Mesendoderm (in vitro differentiated cells): ENCODE data around the gene ARL6IP4.

Source experiments
- DNase-seq: peaks from one replicate; pipeline ENCODE4 v3.0.0; 2013
- H2AK5ac ChIP-seq: 2 replicates; pipeline ENCODE4 v1.6.1; 2013; ENCODE audit warnings: low read length, inconsistent platforms
- H2BK120ac ChIP-seq: 2 replicates; pipeline ENCODE4 v1.6.1; 2013; ENCODE audit warnings: low read depth, mild to moderate bottlenecking, low read length, moderate library complexity, mixed read lengths
- H2BK15ac ChIP-seq: replicated peaks from 2 replicates; pipeline ENCODE4 v1.6.1; 2013; ENCODE audit warnings: low read depth, mild to moderate bottlenecking, moderate library complexity
- H2BK5ac ChIP-seq: 2 replicates; pipeline ENCODE4 v1.6.1; 2013; ENCODE audit warnings: low read length, inconsistent platforms
- H3K18ac ChIP-seq: 2 replicates; pipeline ENCODE4 v1.6.1; 2013; ENCODE audit warnings: mild to moderate bottlenecking, low read length, mixed read lengths
- H3K23ac ChIP-seq: one replicate; pipeline ENCODE4 v1.6.1; 2013; ENCODE audit warnings: low read length
- H3K27ac ChIP-seq: 2 replicates; pipeline ENCODE4 v1.5.1; 2013; ENCODE audit warnings: low read depth, mild to moderate bottlenecking, inconsistent platforms, low read length, moderate library complexity
- H3K27me3 ChIP-seq: 2 replicates; pipeline ENCODE4 v1.6.1; 2013; ENCODE audit warnings: low read length, control low read depth, mild to moderate bottlenecking, inconsistent platforms; ENCODE audit not compliant: insufficient read depth, poor library complexity
- H3K36me3 ChIP-seq: 2 replicates; pipeline ENCODE4 v1.6.1; 2013; ENCODE audit warnings: low read length, inconsistent platforms; ENCODE audit not compliant: control insufficient read depth, insufficient read depth
- H3K4ac ChIP-seq: one replicate; pipeline ENCODE4 v1.6.1; 2013; ENCODE audit warnings: low read depth, mild to moderate bottlenecking, low read length, moderate library complexity
- H3K4me1 ChIP-seq: 2 replicates; pipeline ENCODE4 v1.6.1; 2013; ENCODE audit warnings: low read depth, low read length, inconsistent platforms; ENCODE audit not compliant: control insufficient read depth
- H3K4me2 ChIP-seq: 2 replicates; pipeline ENCODE4 v1.6.1; 2013; ENCODE audit warnings: low read length
- H3K4me3 ChIP-seq: 2 replicates; pipeline ENCODE4 v1.5.1; 2013; ENCODE audit warnings: mild to moderate bottlenecking, low read length
- H3K56ac ChIP-seq: one replicate; pipeline ENCODE4 v1.6.1; 2013; ENCODE audit warnings: low read length
- H3K79me1 ChIP-seq: 2 replicates; pipeline ENCODE4 v1.6.1; 2013; ENCODE audit warnings: low read length, inconsistent platforms
- H3K79me2 ChIP-seq: 2 replicates; pipeline ENCODE4 v1.6.1; 2013; ENCODE audit warnings: mild to moderate bottlenecking, low read length; ENCODE audit not compliant: control insufficient read depth, insufficient read depth
- H3K9ac ChIP-seq: 2 replicates; pipeline ENCODE4 v1.6.1; 2013; ENCODE audit warnings: low read length, inconsistent platforms
- H4K5ac ChIP-seq: one replicate; pipeline ENCODE4 v1.6.1; 2013; ENCODE audit warnings: low read length
- H4K8ac ChIP-seq: one replicate; pipeline ENCODE4 v1.6.1; 2013; ENCODE audit warnings: low read depth, mild to moderate bottlenecking, control low read depth, low read length, moderate library complexity
- WGBS: extraction: QIAGEN DNeasy Blood & Tissue Kit; methylation state at CpG from one replicate; pipeline ENCODE4 v1.1.7; 2013; ENCODE audit warnings: low lambda C conversion rate, missing lambda C conversion rate; ENCODE audit not compliant: insufficient coverage; ENCODE audit errors: extremely low coverage; 5-methylcytosine and 5-hydroxymethylcytosine counted together

The ARL6IP4 gene

GRCh38 chr12:123000578-123000977 lies 20.1 kb downstream of the ARL6IP4 start:
- no peak overlapping the region for H4K8ac ChIP-seq
- no peaks in the 10 kb centered on the region for H3K27me3 ChIP-seq
- no peak overlapping the region for H3K4me2 ChIP-seq
- no peaks in the 10 kb centered on the region for H3K79me2 ChIP-seq
- H3K23ac ChIP-seq: no peak overlapping the region
- H3K9ac ChIP-seq: no peak overlapping the region
- H3K4ac ChIP-seq: no peak overlapping the region
- no peak overlapping the region for H4K5ac ChIP-seq
- H2AK5ac ChIP-seq: no peak overlapping the region
- no peak overlapping the region for H2BK120ac ChIP-seq
- no peak overlapping the region for H3K27ac ChIP-seq
- H3K18ac ChIP-seq: no peak overlapping the region
- no CpG with 5 or more reads among the region's 10 CpGs for WGBS
- no peak overlapping the region for H2BK5ac ChIP-seq
- H2BK15ac ChIP-seq: no peak overlapping the region
- H3K36me3 ChIP-seq: no peaks in the 10 kb centered on the region
- no peak for DNase-seq
- no peaks in the 10 kb centered on the region for H3K4me1 ChIP-seq
- H3K4me3 ChIP-seq: no peak overlapping the region
- no peak overlapping the region for H3K56ac ChIP-seq
- H3K79me1 ChIP-seq: no peaks in the 10 kb centered on the region

GRCh38 chr12:123001464-123001863 lies 21.0 kb downstream of the ARL6IP4 start:
- no peak overlapping the region for H2BK120ac ChIP-seq
- H3K23ac ChIP-seq: no peak overlapping the region
- no peak overlapping the region for H3K4me2 ChIP-seq
- no peak overlapping the region for H3K56ac ChIP-seq
- H3K79me2 ChIP-seq: no peaks in the 10 kb centered on the region
- no peak overlapping the region for H4K8ac ChIP-seq
- H3K4me3 ChIP-seq: no peak overlapping the region
- no peaks in the 10 kb centered on the region for H3K4me1 ChIP-seq
- H4K5ac ChIP-seq: no peak overlapping the region
- H2BK15ac ChIP-seq: no peak overlapping the region
- no peak overlapping the region for H3K4ac ChIP-seq
- no peak for DNase-seq
- no peak overlapping the region for H3K9ac ChIP-seq
- no peaks in the 10 kb centered on the region for H3K27me3 ChIP-seq
- H2AK5ac ChIP-seq: no peak overlapping the region
- H3K79me1 ChIP-seq: no peaks in the 10 kb centered on the region
- H3K27ac ChIP-seq: no peak overlapping the region
- H3K36me3 ChIP-seq: no peaks in the 10 kb centered on the region
- H3K18ac ChIP-seq: no peak overlapping the region
- WGBS: no CpG with 5 or more reads among the region's 3 CpGs
- no peak overlapping the region for H2BK5ac ChIP-seq

GRCh38 chr12:123003257-123003656 lies 22.8 kb downstream of the ARL6IP4 start:
- Histone ChIP-seq H3K18ac (no peak overlapping the region), H3K9ac (no peak overlapping the region), H3K56ac (no peak overlapping the region), H4K5ac (no peak overlapping the region), H3K23ac (no peak overlapping the region), H3K4me2 (no peak overlapping the region), H3K4me1 (no peaks in the 10 kb centered on the region), H3K27me3 (no peaks in the 10 kb centered on the region), H2AK5ac (no peak overlapping the region), H2BK5ac (no peak overlapping the region), H3K4me3 (no peak overlapping the region), H4K8ac (no peak overlapping the region), H3K4ac (no peak overlapping the region), H3K36me3 (no peaks in the 10 kb centered on the region), H2BK15ac (no peak overlapping the region), H3K79me2 (no peaks in the 10 kb centered on the region), H3K79me1 (no peaks in the 10 kb centered on the region), H3K27ac (no peak overlapping the region), H2BK120ac (no peak overlapping the region)
- DNase-seq: no peak
- WGBS: no CpG with 5 or more reads among the region's 6 CpGs

DNA sequence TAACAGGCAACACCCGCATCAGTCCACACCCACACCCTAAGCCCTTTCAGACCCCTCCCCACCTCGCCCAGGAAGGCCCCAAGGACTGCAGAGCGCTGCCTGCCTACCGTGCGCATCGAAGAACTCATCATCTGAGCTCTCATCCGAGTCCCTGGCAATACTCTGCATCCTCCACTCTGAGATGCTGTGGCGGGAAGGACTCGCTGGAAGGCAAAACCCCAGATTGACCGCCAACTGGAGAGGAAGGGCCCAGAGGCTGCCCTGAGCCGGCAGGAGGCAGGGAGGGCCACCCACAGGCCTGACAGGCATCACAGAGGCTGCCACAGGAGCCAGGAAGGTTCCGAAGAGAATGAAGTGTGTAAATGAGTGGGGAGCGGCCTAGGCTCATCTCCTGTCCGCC lies 23.8 kb downstream of the ARL6IP4 start:
- no peak overlapping the region for H2BK120ac ChIP-seq
- H3K36me3 ChIP-seq: no peaks in the 10 kb centered on the region
- no peak overlapping the region for H3K18ac ChIP-seq
- H2AK5ac ChIP-seq: no peak overlapping the region
- no peak overlapping the region for H2BK5ac ChIP-seq
- no CpG with 5 or more reads among the region's 14 CpGs for WGBS
- no peak overlapping the region for H3K56ac ChIP-seq
- no peak overlapping the region for H3K4ac ChIP-seq
- no peak overlapping the region for H3K23ac ChIP-seq
- no peaks in the 10 kb centered on the region for H3K4me1 ChIP-seq
- no peak overlapping the region for H2BK15ac ChIP-seq
- H3K4me3 ChIP-seq: no peak overlapping the region
- H3K79me2 ChIP-seq: no peaks in the 10 kb centered on the region
- H4K8ac ChIP-seq: no peak overlapping the region
- no peak overlapping the region for H4K5ac ChIP-seq
- no peak overlapping the region for H3K4me2 ChIP-seq
- H3K79me1 ChIP-seq: no peaks in the 10 kb centered on the region
- no peaks in the 10 kb centered on the region for H3K27me3 ChIP-seq
- DNase-seq: no peak
- no peak overlapping the region for H3K9ac ChIP-seq
- no peak overlapping the region for H3K27ac ChIP-seq

DNA sequence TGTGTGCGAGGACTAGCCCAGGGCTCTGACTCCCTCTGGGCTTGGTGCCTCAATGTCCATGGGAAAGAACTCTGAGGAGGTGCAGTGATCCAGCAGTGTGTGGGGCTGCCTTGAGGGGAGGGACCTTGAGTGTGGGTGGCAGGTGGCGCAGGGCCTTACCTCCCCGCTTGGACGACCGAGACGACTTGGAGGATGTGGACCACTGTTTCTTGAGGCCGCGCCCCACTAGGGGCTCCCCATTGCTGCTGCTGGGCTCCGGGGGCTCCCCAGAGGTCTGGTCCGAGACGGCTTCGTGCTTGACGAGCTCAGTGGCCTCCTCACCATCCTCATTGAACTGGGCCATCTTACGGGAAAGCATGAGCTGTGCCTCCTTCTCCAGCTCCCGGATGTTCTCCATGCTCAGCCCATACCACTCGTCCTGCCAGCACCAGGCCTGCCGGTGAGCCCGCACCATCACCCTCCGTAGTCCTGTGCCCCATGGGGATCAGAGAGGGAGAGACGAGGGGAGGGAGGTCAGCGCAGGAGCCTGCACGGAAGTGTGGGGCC lies 24.7 kb downstream of the ARL6IP4 start:
- WGBS: no CpG with 5 or more reads among the region's 22 CpGs
- H3K9ac ChIP-seq: no peak overlapping the region

GRCh38 chr12:123006977-123007376 lies 26.5 kb downstream of the ARL6IP4 start:
- no peak overlapping the region for H4K8ac ChIP-seq
- H2BK15ac ChIP-seq: no peak overlapping the region
- no CpG with 5 or more reads among the region's 12 CpGs for WGBS
- no peak overlapping the region for H3K18ac ChIP-seq
- H3K27me3 ChIP-seq: no peaks in the 10 kb centered on the region
- H3K4me2 ChIP-seq: no peak overlapping the region
- no peak overlapping the region for H3K9ac ChIP-seq
- H3K27ac ChIP-seq: no peak overlapping the region
- H3K56ac ChIP-seq: no peak overlapping the region
- no peak for DNase-seq
- no peaks in the 10 kb centered on the region for H3K36me3 ChIP-seq
- no peak overlapping the region for H4K5ac ChIP-seq
- H2BK120ac ChIP-seq: no peak overlapping the region
- H3K4me3 ChIP-seq: no peak overlapping the region
- H3K4me1 ChIP-seq: no peaks in the 10 kb centered on the region
- no peak overlapping the region for H3K23ac ChIP-seq
- no peaks in the 10 kb centered on the region for H3K79me2 ChIP-seq
- H2AK5ac ChIP-seq: no peak overlapping the region
- no peak overlapping the region for H3K4ac ChIP-seq
- no peaks in the 10 kb centered on the region for H3K79me1 ChIP-seq
- H2BK5ac ChIP-seq: no peak overlapping the region

More for the DNA sequence above, 24.7 kb downstream of the ARL6IP4 start:
- no peak overlapping the region for H3K18ac ChIP-seq
- no peak overlapping the region for H3K56ac ChIP-seq
- H3K23ac ChIP-seq: no peak overlapping the region
- H3K36me3 ChIP-seq: no peaks in the 10 kb centered on the region
- H3K79me1 ChIP-seq: no peaks in the 10 kb centered on the region
- H3K27ac ChIP-seq: no peak overlapping the region
- no peak overlapping the region for H2BK15ac ChIP-seq
- H3K27me3 ChIP-seq: no peaks in the 10 kb centered on the region
- no peak for DNase-seq
- no peak overlapping the region for H3K4me2 ChIP-seq
- no peak overlapping the region for H4K5ac ChIP-seq
- H3K4me1 ChIP-seq: no peaks in the 10 kb centered on the region
- H3K4me3 ChIP-seq: no peak overlapping the region
- no peak overlapping the region for H3K4ac ChIP-seq
- no peak overlapping the region for H4K8ac ChIP-seq
- no peaks in the 10 kb centered on the region for H3K79me2 ChIP-seq
- no peak overlapping the region for H2BK5ac ChIP-seq
- no peak overlapping the region for H2BK120ac ChIP-seq
- no peak overlapping the region for H2AK5ac ChIP-seq
